Measurements from ENCODE around the gene TREML1. TPM values are rescaled to one million over a fixed set of nuclear protein-coding genes. Genes with fewer than 3 reads are reported as not detected.

Gene TREML1
- total and polyA plus RNA-seq, 2 of the 4 experiments (the other 2 are of a cell fraction), result not detected

- Histone ChIP-seq H3K79me1 (ENCODE audit: low read depth in 1 of 2, low read length in 2 of 2) (no peaks in the 10 kb centered on the region), H3K4me2 (ENCODE audit: low read depth, low read length) (no peak overlapping the region), H3K9ac (ENCODE audit: low read depth, low read length) (no peak overlapping the region), H3K27ac (ENCODE audit: insufficient read depth, low read length) (no peak overlapping the region), H4K20me1 (ENCODE audit: insufficient read depth, low read length) (no peaks in the 10 kb centered on the region), H3K4me1 (ENCODE audit: control insufficient read depth, insufficient read depth, low read length) (no peaks in the 10 kb centered on the region), H2BK15ac (ENCODE audit: low read depth, low read length) (no peak overlapping the region), H3K9me3 (ENCODE audit: control insufficient read depth, insufficient read depth, low read length) (no peaks in the 10 kb centered on the region), H3K18ac (ENCODE audit: low read depth, low read length) (no peak overlapping the region), H2AFZ (replicated peaks; ENCODE audit: low read length, poor library complexity) (no peak overlapping the region), H3K23ac (ENCODE audit: low read depth, low read length) (no peak overlapping the region), H3K36me3 (ENCODE audit: control insufficient read depth, insufficient read depth, low read length) (no peaks in the 10 kb centered on the region), H3K14ac (replicated peaks; ENCODE audit: low read depth, low read length) (no peak overlapping the region), H4K8ac (ENCODE audit: low read depth in 2 of 2, low read length in 2 of 2) (no peak overlapping the region), H4K5ac (ENCODE audit: low read depth, low read length) (no peak overlapping the region), H2AK9ac (replicated peaks; ENCODE audit: low read depth, low read length, poor library complexity) (no peak overlapping the region), H3K4me3 (ENCODE audit: insufficient read depth, low read depth, low read length) (no peak overlapping the region), H2BK20ac (ENCODE audit: low read depth, low read length) (no peak overlapping the region), H3K56ac (ENCODE audit: extremely low read depth, insufficient read depth, low read length) (no peak overlapping the region), H3K9me1 (ENCODE audit: insufficient read depth, low read length) (no peaks in the 10 kb centered on the region; the same call in 1 of the 2 replicates), H2BK5ac (ENCODE audit: low read depth, low read length, poor library complexity, severe bottlenecking) (no peak overlapping the region), H2AK5ac (ENCODE audit: low read depth, low read length) (no peak overlapping the region), H3K27me3 (ENCODE audit: control insufficient read depth, insufficient read depth, low read length) (no peaks in the 10 kb centered on the region), H2BK120ac (ENCODE audit: low read depth, low read length) (no peak overlapping the region), H3K4ac (ENCODE audit: low read depth, low read length) (no peak overlapping the region), H4K91ac (ENCODE audit: insufficient read depth, low read depth, low read length) (no peak overlapping the region)
- TF ChIP-seq BHLHE40 (IDR thresholded peaks at IDR 0.05; ENCODE audit: low read depth, low read length) (no peak), ELK1 (IDR thresholded peaks at IDR 0.05; ENCODE audit: borderline replicate concordance, low read depth, low read length) (no peak), POLR2A (IDR thresholded peaks at IDR 0.05; ENCODE audit: low read depth, low read length) (no peak), RFX5 (IDR thresholded peaks at IDR 0.05; ENCODE audit: low read depth, low read length) (no peak), CTCF (conservative IDR thresholded peaks at IDR 0.05; ENCODE audit: low read depth, low read length) (no peak), MXI1 (IDR thresholded peaks at IDR 0.05; ENCODE audit: borderline replicate concordance, low read depth, low read length) (no peak), SMC3 (IDR thresholded peaks at IDR 0.05; ENCODE audit: low read depth, low read length) (no peak)
- no CpG with 5 or more reads among the region's 1 CpG for WGBS, 2 experiments (ENCODE audit: extremely low coverage in 2 of 2, insufficient read length in 1 of 2)
- in situ Hi-C loops (cut with MboI; ENCODE audit: low sequenced_read_pairs), result no loop called here
- intact Hi-C loops (cut with micrococcal nuclease), result no loop called here
- dilution Hi-C loops (cut with HindIII; ENCODE audit: low sequenced_read_pairs, unreplicated experiment), result no loop called here
- no TSS peak for BruUV-seq (replicated peaks)
- POLR2A ChIA-PET (ENCODE audit: unreplicated experiment), result no interaction called here
- CTCF ChIA-PET, result no interaction called here
- no peak for ATAC-seq (ENCODE audit: low read depth)
- no peak for DNase-seq
Measured at GRCh38 chr6:41122918-41123317, 31.2 kb downstream of the TREML1 start.

Data from IMR-90 (cell line).